IMR-90 (cell line): ENCODE data around the gene LAG3. TPM values are rescaled to one million over a fixed set of nuclear protein-coding genes. Genes with fewer than 3 reads are reported as not detected.

Source experiments
- ATAC-seq: fragments of 200-7000 bp; cut with Tn5 transposase; 2 replicates; pipeline ENCODE4 v1.9.1; 2020; ENCODE audit warnings: low read depth, mild to moderate bottlenecking, moderate library complexity
- BruUV-seq: library from RNA; stranded (reverse); fragments of 400-500 nt; replicated peaks from 2 replicates; lab custom pipeline; 2021; lab: Mats Ljungman, UMichigan
- CTCF ChIA-PET: fragments of 300-600 bp; formaldehyde crosslinking; extraction: SDS; loops from one replicate; lab custom pipeline; 2021; ENCODE audit warnings: antibody characterized with exemption; lab: Yijun Ruan, JAX
- POLR2A ChIA-PET: fragments of 300-600 bp; sonication (Branson Sonifier 250); formaldehyde crosslinking; loops from one replicate; lab custom pipeline; 2022; ENCODE audit warnings: antibody characterized with exemption; ENCODE audit not compliant: unreplicated experiment; lab: Charles Lee
- DNase-seq: peaks from one replicate; pipeline ENCODE4 v3.0.0; 2013
- H2AFZ ChIP-seq: replicated peaks from 2 replicates; pipeline ENCODE3; 2013; ENCODE audit warnings: low read length, mild to moderate bottlenecking; ENCODE audit not compliant: poor library complexity
- H2AK5ac ChIP-seq: 2 replicates; pipeline ENCODE4 v1.6.1; 2013; ENCODE audit warnings: low read depth, low read length, inconsistent platforms
- H2AK9ac ChIP-seq: replicated peaks from 2 replicates; pipeline ENCODE3; 2013; ENCODE audit warnings: mild to moderate bottlenecking, low read depth, low read length, moderate library complexity; ENCODE audit not compliant: poor library complexity
- H2BK120ac ChIP-seq: 2 replicates; pipeline ENCODE4 v1.6.1; 2013; ENCODE audit warnings: low read depth, low read length, inconsistent platforms
- H2BK15ac ChIP-seq: 3 replicates; pipeline ENCODE4 v1.6.1; 2013; ENCODE audit warnings: low read depth, low read length, inconsistent platforms
- H2BK20ac ChIP-seq: 2 replicates; pipeline ENCODE4 v1.6.1; 2013; ENCODE audit warnings: low read depth, mild to moderate bottlenecking, inconsistent platforms, low read length, moderate library complexity
- H2BK5ac ChIP-seq: 2 replicates; pipeline ENCODE4 v1.6.1; 2013; ENCODE audit warnings: mild to moderate bottlenecking, low read depth, low read length, inconsistent platforms; ENCODE audit not compliant: poor library complexity, severe bottlenecking
- H3K14ac ChIP-seq: replicated peaks from 2 replicates; pipeline ENCODE4 v1.6.1; 2013; ENCODE audit warnings: low read depth, low read length, inconsistent platforms
- H3K18ac ChIP-seq: 2 replicates; pipeline ENCODE4 v1.6.1; 2013; ENCODE audit warnings: low read depth, low read length, control low read depth
- H3K23ac ChIP-seq: 2 replicates; pipeline ENCODE4 v1.6.1; 2013; ENCODE audit warnings: low read depth, low read length, inconsistent platforms
- H3K27ac ChIP-seq: 2 replicates; pipeline ENCODE4 v1.5.1; 2013; ENCODE audit warnings: mild to moderate bottlenecking, control low read depth, low read length; ENCODE audit not compliant: insufficient read depth
- H3K27me3 ChIP-seq: 2 replicates; pipeline ENCODE4 v1.6.1; 2013; ENCODE audit warnings: low read length; ENCODE audit not compliant: control insufficient read depth, insufficient read depth
- H3K36me3 ChIP-seq: 2 replicates; pipeline ENCODE4 v1.6.1; 2013; ENCODE audit warnings: low read length, mixed read lengths; ENCODE audit not compliant: control insufficient read depth, insufficient read depth
- H3K4ac ChIP-seq: 2 replicates; pipeline ENCODE4 v1.6.1; 2013; ENCODE audit warnings: low read depth, low read length, inconsistent platforms
- H3K4me1 ChIP-seq: 2 replicates; pipeline ENCODE4 v1.6.1; 2013; ENCODE audit warnings: low read length, mixed read lengths; ENCODE audit not compliant: control insufficient read depth, insufficient read depth
- H3K4me2 ChIP-seq: 2 replicates; pipeline ENCODE4 v1.6.1; 2013; ENCODE audit warnings: low read depth, mild to moderate bottlenecking, control low read depth, low read length, moderate library complexity
- H3K4me3 ChIP-seq: 2 replicates; pipeline ENCODE4 v1.5.1; 2013; ENCODE audit warnings: low read depth, mild to moderate bottlenecking, control low read depth, low read length, moderate library complexity; ENCODE audit not compliant: insufficient read depth
- H3K56ac ChIP-seq: 2 replicates; pipeline ENCODE4 v1.6.1; 2013; ENCODE audit warnings: low read length, inconsistent platforms; ENCODE audit not compliant: insufficient read depth; ENCODE audit errors: extremely low read depth
- H3K79me1 ChIP-seq, 2 experiments: 2 replicates each; pipeline ENCODE4 v1.6.1; 2013; ENCODE audit warnings: low read length in 2 of 2, inconsistent platforms in 1 of 2, low read depth in 1 of 2
- H3K9ac ChIP-seq: 2 replicates; pipeline ENCODE4 v1.6.1; 2013; ENCODE audit warnings: low read depth, low read length, control low read depth
- H3K9me1 ChIP-seq: 2 replicates; pipeline ENCODE4 v1.6.1; 2013; ENCODE audit warnings: low read length, inconsistent platforms; ENCODE audit not compliant: insufficient read depth
- H3K9me3 ChIP-seq: 2 replicates; pipeline ENCODE4 v1.6.1; 2013; ENCODE audit warnings: low read length; ENCODE audit not compliant: control insufficient read depth, insufficient read depth
- H4K20me1 ChIP-seq: 2 replicates; pipeline ENCODE4 v1.6.1; 2013; ENCODE audit warnings: low read length, inconsistent platforms; ENCODE audit not compliant: insufficient read depth
- H4K5ac ChIP-seq: 2 replicates; pipeline ENCODE4 v1.6.1; 2013; ENCODE audit warnings: mild to moderate bottlenecking, low read depth, low read length, control low read depth
- H4K8ac ChIP-seq, 2 experiments: 2 replicates each; pipeline ENCODE4 v1.6.1; 2013; ENCODE audit warnings: low read depth in 2 of 2, low read length in 2 of 2, control low read depth in 1 of 2, inconsistent platforms in 1 of 2
- H4K91ac ChIP-seq: 2 replicates; pipeline ENCODE4 v1.6.1; 2013; ENCODE audit warnings: low read depth, low read length, inconsistent platforms; ENCODE audit not compliant: insufficient read depth
- BHLHE40 ChIP-seq: fragments of 150-350 bp; IDR thresholded peaks from 2 replicates; pipeline ENCODE4 v1.6.1; 2016; ENCODE audit warnings: mild to moderate bottlenecking, low read depth, low read length
- CEBPB ChIP-seq: IDR thresholded peaks from 2 replicates; pipeline ENCODE4 v1.6.1; 2012; ENCODE audit warnings: low read depth, low read length, improper control_type of control experiment
- CHD1 ChIP-seq: IDR thresholded peaks from 2 replicates; pipeline ENCODE4 v1.6.1; 2012; ENCODE audit warnings: low read depth, low read length, improper control_type of control experiment
- CTCF ChIP-seq: conservative IDR thresholded peaks from 2 replicates; pipeline ENCODE4 v1.5.1; 2012; ENCODE audit warnings: mild to moderate bottlenecking, low read depth, low read length, improper control_type of control experiment
- ELK1 ChIP-seq: fragments of 150-350 bp; IDR thresholded peaks from 2 replicates; pipeline ENCODE4 v1.6.1; 2016; ENCODE audit warnings: low read depth, mild to moderate bottlenecking, low read length, moderate library complexity, borderline replicate concordance
- FOS ChIP-seq: fragments of 150-350 bp; IDR thresholded peaks from 2 replicates; pipeline ENCODE4 v1.6.1; 2016; ENCODE audit warnings: low read depth, low read length
- MAFK ChIP-seq: IDR thresholded peaks from 2 replicates; pipeline ENCODE4 v1.6.1; 2012; ENCODE audit warnings: low read depth, low read length, improper control_type of control experiment
- MAZ ChIP-seq: IDR thresholded peaks from 2 replicates; pipeline ENCODE4 v1.6.1; 2012; ENCODE audit warnings: low read depth, mild to moderate bottlenecking, low read length, improper control_type of control experiment, moderate library complexity, borderline replicate concordance
- MXI1 ChIP-seq: IDR thresholded peaks from 2 replicates; pipeline ENCODE4 v1.6.1; 2012; ENCODE audit warnings: low read depth, mild to moderate bottlenecking, low read length, moderate library complexity, borderline replicate concordance
- NFE2L2 ChIP-seq: fragments of 150-350 bp; IDR thresholded peaks from 2 replicates; pipeline ENCODE4 v1.6.1; 2016; ENCODE audit warnings: low read depth, mild to moderate bottlenecking, low read length
- POLR2A ChIP-seq: IDR thresholded peaks from 2 replicates; pipeline ENCODE4 v1.6.1; 2012; ENCODE audit warnings: mild to moderate bottlenecking, low read depth, low read length
- RAD21 ChIP-seq: IDR thresholded peaks from 2 replicates; pipeline ENCODE4 v1.6.1; 2012; ENCODE audit warnings: low read length, improper control_type of control experiment
- RCOR1 ChIP-seq: IDR thresholded peaks from 2 replicates; pipeline ENCODE4 v1.6.1; 2012; ENCODE audit warnings: mild to moderate bottlenecking, low read length, improper control_type of control experiment; ENCODE audit not compliant: insufficient replicate concordance
- RFX5 ChIP-seq: IDR thresholded peaks from 2 replicates; pipeline ENCODE4 v1.8.0; 2012; ENCODE audit warnings: low read depth, mild to moderate bottlenecking, low read length, moderate library complexity
- SMC3 ChIP-seq: fragments of 150-350 bp; IDR thresholded peaks from 2 replicates; pipeline ENCODE4 v1.6.1; 2016; ENCODE audit warnings: low read depth, mild to moderate bottlenecking, antibody characterized with exemption, low read length, moderate library complexity
- WGBS, 2 experiments: methylation state at CpG; one replicate each; pipeline versions ENCODE4 v1.1.5 to v1.1.7; 2013; ENCODE audit warnings: missing lambda C conversion rate in 2 of 2; ENCODE audit not compliant: insufficient read length in 1 of 2; ENCODE audit errors: extremely low coverage in 2 of 2; 5-methylcytosine and 5-hydroxymethylcytosine counted together
- dilution Hi-C: fragments of 300-500 bp; cut with HindIII; formaldehyde crosslinking; loops from one replicate; pipeline ENCODE4 v1.14.3; 2018; ENCODE audit warnings: low sequenced_read_pairs; ENCODE audit not compliant: unreplicated experiment
- in situ Hi-C: fragments of 300-500 bp; cut with MboI; formaldehyde crosslinking; loops from 3 replicates; pipeline ENCODE4 v1.14.3; 2019; ENCODE audit warnings: low sequenced_read_pairs, inconsistent platforms, mixed read lengths
- intact Hi-C: fragments of 100-400 bp; cut with micrococcal nuclease; formaldehyde crosslinking; loops from 2 replicates; pipeline ENCODE4 v1.10.0; 2022
- polyA plus RNA-seq, 3 experiments: library from polyadenylated mRNA; depleted of rRNA; stranded (reverse); fragments of >200 nt; gene quantifications; 2 replicates each; pipeline ENCODE4 v1.2.3, GENCODE V29; 2012; ENCODE audit warnings: low replicate concordance in 1 of 3
- total RNA-seq: library from RNA; depleted of rRNA; stranded (reverse); fragments of >200 nt; gene quantifications from 2 replicates; pipeline ENCODE4 v1.2.3, GENCODE V29; 2012
- TF ChIP-seq, protein P1 (sequence below): fragments of 150-350 bp; IDR thresholded peaks from 2 replicates; pipeline ENCODE4 v1.6.1; 2017; ENCODE audit warnings: mild to moderate bottlenecking, antibody characterized with exemption, low read length, low read depth

Gene LAG3
- total and polyA plus RNA-seq, 2 of the 4 experiments (the other 2 are of a cell fraction) = 0.41 TPM; not detected in 1

GRCh38 chr12:6722863-6723262 lies 49.5 kb upstream of the LAG3 start:
- in situ Hi-C loops = no loop called here
- Histone ChIP-seq H3K14ac (no peak overlapping the region), H3K9ac (no peak overlapping the region), H3K9me3 (no peaks in the 10 kb centered on the region), H3K23ac (no peak overlapping the region), H2AK5ac (no peak overlapping the region), H4K91ac (no peak overlapping the region), H2AK9ac (no peak overlapping the region), H2BK5ac (no peak overlapping the region), H3K56ac (no peak overlapping the region), H4K5ac (no peak overlapping the region), H4K8ac (peak overlapping the region; percentile 69 to 98; a peak in 2 of 4 replicates), H2BK20ac (no peak overlapping the region), H3K18ac (no peak overlapping the region), H3K4me3 (no peak overlapping the region), H3K9me1 (peaks cover 2% of the 10 kb centered on the region; the same call in 1 of the 2 replicates), H3K36me3 (peaks cover 5% of the 10 kb centered on the region; the same call in 1 of the 2 replicates), H4K20me1 (no peaks in the 10 kb centered on the region), H3K4me2 (no peak overlapping the region), H2BK15ac (no peak overlapping the region), H3K27me3 (no peaks in the 10 kb centered on the region), H2BK120ac (no peak overlapping the region), H3K4me1 (0 out of 2 replicates have a peak, but pooled peaks cover 2% of the 10 kb centered on the region), H3K27ac (no peak overlapping the region), H3K4ac (no peak overlapping the region), H3K79me1 (peaks cover 25 to 30% of the 10 kb centered on the region in 2 experiments), H2AFZ (no peak overlapping the region)
- ChIA-PET CTCF (no interaction called here), POLR2A (interaction anchor here (1.8 kb wide), 1 partner anchor 8 kb away, joined by 4 read pairs; no protein-coding TSS in a partner anchor)
- no CpG with 5 or more reads among the region's 3 CpGs for whole genome bisulfite sequencing, 2 experiments
- TF ChIP-seq SMC3 (no peak), CEBPB (no peak), BHLHE40 (no peak), CTCF (no peak), ELK1 (no peak), RAD21 (no peak), MAFK (no peak), NFE2L2 (no peak), POLR2A (no peak), RFX5 (no peak), RCOR1 (no peak), FOS (no peak), CHD1 (no peak), MXI1 (no peak), MAZ (no peak)
- TF ChIP-seq, protein P1, sequence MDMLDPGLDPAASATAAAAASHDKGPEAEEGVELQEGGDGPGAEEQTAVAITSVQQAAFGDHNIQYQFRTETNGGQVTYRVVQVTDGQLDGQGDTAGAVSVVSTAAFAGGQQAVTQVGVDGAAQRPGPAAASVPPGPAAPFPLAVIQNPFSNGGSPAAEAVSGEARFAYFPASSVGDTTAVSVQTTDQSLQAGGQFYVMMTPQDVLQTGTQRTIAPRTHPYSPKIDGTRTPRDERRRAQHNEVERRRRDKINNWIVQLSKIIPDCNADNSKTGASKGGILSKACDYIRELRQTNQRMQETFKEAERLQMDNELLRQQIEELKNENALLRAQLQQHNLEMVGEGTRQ = no peak
- ATAC-seq (no peak), DNase-seq (no peak)
- intact Hi-C loops = no loop called here
- dilution Hi-C loops = no loop called here
- BruUV-seq = no TSS peak
